Testis (tissue), 3 donors: ENCODE data around the gene ANKRD11. TPM values are rescaled to one million over a fixed set of nuclear protein-coding genes. Genes with fewer than 3 reads are reported as not detected.
"Not testable (repeated sequence)": the region's sequence is repeated elsewhere in the genome, so short reads cannot be mapped to it uniquely, and the experiment has no call there.

Experiments
- DNase-seq: peaks from one replicate; pipeline ENCODE4 v3.0.0-alpha.2; 2019
- H3K27ac ChIP-seq, 2 donors: fragments of 200-600 bp; sonication (generic); one replicate each; pipeline ENCODE4 v1.5.1; 2019
- H3K27me3 ChIP-seq: fragments of 200-600 bp; sonication (generic); one replicate; pipeline ENCODE4 v1.5.1; 2019
- H3K36me3 ChIP-seq: fragments of 200-600 bp; sonication (generic); one replicate; pipeline ENCODE4 v1.5.1; 2017; ENCODE audit warnings: low read depth; ENCODE audit errors: missing control alignments
- H3K4me1 ChIP-seq: fragments of 200-600 bp; sonication (generic); one replicate; pipeline ENCODE4 v1.5.1; 2019
- H3K4me3 ChIP-seq, 2 donors: fragments of 200-600 bp; sonication (generic); one replicate each; pipeline ENCODE4 v1.5.1; 2017 to 2019
- H3K9me3 ChIP-seq: fragments of 200-600 bp; sonication (generic); one replicate; pipeline ENCODE4 v1.5.1; 2017
- POLR2A ChIP-seq: fragments of 450-650 bp; IDR thresholded peaks from one replicate; pipeline ENCODE4 v1.6.1; 2017; ENCODE audit warnings: antibody characterized with exemption, mild to moderate bottlenecking, moderate library complexity
- WGBS, 2 donors: methylation state at CpG; one replicate each; pipeline ENCODE4 v1.1.5; 2018; 5-methylcytosine and 5-hydroxymethylcytosine counted together
- intact Hi-C: fragments of 100-400 bp; cut with DNase I; formaldehyde crosslinking; loops from one replicate; pipeline ENCODE4 v1.15.1; 2023; ENCODE audit warnings: low total_unique reads
- polyA plus RNA-seq: library from polyadenylated mRNA; stranded (reverse); fragments of 350-450 nt; fragmentation: Illumina TruSeq; extraction: RNeasy Lipid Tissue Mini Kit (QIAGEN cat#74804); gene quantifications from one replicate; pipeline ENCODE4 v1.2.3, GENCODE V29; 2014; ENCODE audit warnings: low read depth, low replicate concordance; ENCODE audit not compliant: insufficient read depth
- total RNA-seq, 2 donors: library from RNA; depleted of rRNA; stranded (reverse); fragments of >200 nt; gene quantifications; one replicate each; pipeline ENCODE4 v1.2.3, GENCODE V29; 2016
- TF ChIP-seq, protein P1 (sequence below), 3 experiments: fragments of 450-650 bp in 2 of 3; fragments of 200-600 bp in 1 of 3; sonication (generic) in 1 of 3; IDR thresholded peaks; one replicate each; pipeline ENCODE4 v1.5.1; 2016 to 2019; ENCODE audit warnings: antibody characterized with exemption in 3 of 3, mild to moderate bottlenecking in 2 of 3, moderate library complexity in 1 of 3

Gene ANKRD11
- total and polyA plus RNA-seq, 3 donors from 2014 or later, result 49.7 to 187 (median 150) TPM

DNA sequence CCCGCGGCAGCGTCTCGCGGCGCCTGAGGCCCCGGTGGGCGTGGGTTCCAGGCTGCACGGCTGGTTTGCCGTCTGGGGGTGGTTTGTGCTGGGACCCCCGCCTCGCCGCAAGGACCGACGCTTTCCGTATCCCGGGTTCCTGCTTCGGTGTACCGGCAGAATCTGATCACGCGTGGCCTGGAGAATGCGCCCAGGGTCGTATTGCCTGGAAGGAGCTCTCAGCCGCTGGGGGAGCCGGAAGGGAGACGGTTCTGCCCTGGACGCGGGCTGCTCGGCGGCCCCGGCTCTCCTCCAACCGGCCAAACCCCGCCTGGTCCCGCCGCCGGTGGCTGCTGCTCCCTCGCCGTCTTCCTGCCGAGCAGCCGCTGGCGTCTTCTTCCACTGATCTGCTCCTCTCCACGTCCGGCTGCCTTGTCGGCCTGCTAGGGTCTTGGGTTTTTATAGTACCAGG is 233.1 kb downstream of the ANKRD11 start:
- no peak for DNase-seq
- Histone ChIP-seq H3K4me1 (peaks cover 11% of the 10 kb centered on the region), H3K4me3 (peak overlapping the region; percentile 49 to 54), H3K9me3 (no peaks in the 10 kb centered on the region), H3K27ac (no peak overlapping the region), H3K27me3 (no peaks in the 10 kb centered on the region), H3K36me3 (no peaks in the 10 kb centered on the region)
- WGBS, 2 donors, result 0 to 1% methylated on average over 10 to 41 of the region's 44 CpGs
- TF ChIP-seq POLR2A, result no peak
- TF ChIP-seq, protein P1, sequence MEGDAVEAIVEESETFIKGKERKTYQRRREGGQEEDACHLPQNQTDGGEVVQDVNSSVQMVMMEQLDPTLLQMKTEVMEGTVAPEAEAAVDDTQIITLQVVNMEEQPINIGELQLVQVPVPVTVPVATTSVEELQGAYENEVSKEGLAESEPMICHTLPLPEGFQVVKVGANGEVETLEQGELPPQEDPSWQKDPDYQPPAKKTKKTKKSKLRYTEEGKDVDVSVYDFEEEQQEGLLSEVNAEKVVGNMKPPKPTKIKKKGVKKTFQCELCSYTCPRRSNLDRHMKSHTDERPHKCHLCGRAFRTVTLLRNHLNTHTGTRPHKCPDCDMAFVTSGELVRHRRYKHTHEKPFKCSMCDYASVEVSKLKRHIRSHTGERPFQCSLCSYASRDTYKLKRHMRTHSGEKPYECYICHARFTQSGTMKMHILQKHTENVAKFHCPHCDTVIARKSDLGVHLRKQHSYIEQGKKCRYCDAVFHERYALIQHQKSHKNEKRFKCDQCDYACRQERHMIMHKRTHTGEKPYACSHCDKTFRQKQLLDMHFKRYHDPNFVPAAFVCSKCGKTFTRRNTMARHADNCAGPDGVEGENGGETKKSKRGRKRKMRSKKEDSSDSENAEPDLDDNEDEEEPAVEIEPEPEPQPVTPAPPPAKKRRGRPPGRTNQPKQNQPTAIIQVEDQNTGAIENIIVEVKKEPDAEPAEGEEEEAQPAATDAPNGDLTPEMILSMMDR (IDR thresholded peaks at IDR 0.05), result no peak
- intact Hi-C loops, result no loop called here

DNA sequence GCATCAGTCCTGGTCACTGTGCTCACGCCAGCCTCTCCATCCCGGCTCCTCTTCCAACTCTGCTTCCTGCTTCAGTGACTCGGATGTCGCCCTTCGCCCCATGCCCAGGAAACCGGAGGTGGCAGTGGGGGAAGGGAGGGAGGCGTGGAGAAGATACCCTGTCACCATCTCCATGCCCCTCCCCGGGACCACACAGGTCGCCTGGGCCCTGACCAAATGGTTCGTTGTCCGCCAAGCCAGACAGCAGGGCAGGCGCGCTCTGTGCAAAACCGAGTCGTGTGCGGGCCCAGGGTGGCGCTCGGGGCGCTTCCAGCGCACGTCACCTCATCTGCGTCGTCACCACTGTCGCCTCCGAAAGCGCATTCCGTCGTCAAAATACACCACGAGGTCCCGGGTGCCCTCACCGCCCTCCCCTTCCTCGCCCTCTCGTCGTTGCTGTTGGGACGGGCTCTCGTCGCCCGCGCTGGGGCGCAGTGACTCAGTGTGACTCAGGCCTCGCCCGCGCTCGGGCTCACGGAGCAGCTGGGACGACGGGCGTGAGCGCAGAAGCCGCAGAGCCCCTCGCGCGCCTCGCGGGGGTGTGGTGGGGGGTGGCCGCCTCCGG is 233.6 kb downstream of the ANKRD11 start:
- Histone ChIP-seq H3K4me1 (peaks cover 11% of the 10 kb centered on the region), H3K9me3 (no peaks in the 10 kb centered on the region), H3K27ac (no peak overlapping the region), H3K36me3 (no peaks in the 10 kb centered on the region), H3K27me3 (no peaks in the 10 kb centered on the region), H3K4me3 (peak overlapping the region; percentile 49 to 54)
- TF ChIP-seq, protein P1 (IDR thresholded peaks at IDR 0.05), result no peak
- TF ChIP-seq POLR2A, result no peak
- intact Hi-C loops, result no loop called here
- no peak for DNase-seq
- 4 to 12% methylated on average over 9 to 57 of the region's 57 CpGs for WGBS, 2 donors

DNA sequence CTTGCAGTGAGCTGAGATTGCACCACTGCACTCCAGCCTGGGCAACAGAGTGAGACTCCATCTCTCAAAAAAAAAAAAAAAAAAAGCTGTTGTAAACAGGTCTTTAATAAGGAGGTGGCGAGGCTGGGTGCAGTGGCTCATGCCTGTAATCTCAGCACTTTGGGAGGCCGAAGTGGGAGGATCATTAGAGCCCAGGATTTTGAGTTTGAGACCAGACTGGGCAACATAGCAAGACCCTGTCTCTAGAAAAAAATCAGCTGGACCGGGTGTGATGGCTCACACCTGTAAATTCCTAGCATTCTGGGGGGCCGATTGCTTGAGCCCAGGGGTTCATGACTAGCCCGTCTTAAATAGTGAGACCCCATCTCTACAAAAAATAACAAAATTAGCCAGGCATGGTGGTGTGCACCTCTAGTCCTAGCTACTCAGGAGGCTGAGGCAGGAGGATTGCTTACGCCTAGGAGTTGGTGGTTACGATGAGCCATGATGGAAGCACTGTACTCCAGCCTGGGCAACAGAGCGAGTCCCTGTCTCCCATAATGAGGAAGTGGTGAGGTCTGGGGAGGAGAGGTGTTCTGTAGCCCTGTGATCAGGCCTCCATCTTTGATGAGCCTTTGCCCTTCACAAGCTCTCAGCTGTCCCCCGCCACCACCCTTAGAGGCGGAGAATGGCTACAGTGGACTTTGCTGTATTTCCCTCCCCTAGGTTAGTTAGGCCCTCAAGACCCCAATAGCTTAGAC is 236.6 kb downstream of the ANKRD11 start:
- intact Hi-C loops, result no loop called here

DNA sequence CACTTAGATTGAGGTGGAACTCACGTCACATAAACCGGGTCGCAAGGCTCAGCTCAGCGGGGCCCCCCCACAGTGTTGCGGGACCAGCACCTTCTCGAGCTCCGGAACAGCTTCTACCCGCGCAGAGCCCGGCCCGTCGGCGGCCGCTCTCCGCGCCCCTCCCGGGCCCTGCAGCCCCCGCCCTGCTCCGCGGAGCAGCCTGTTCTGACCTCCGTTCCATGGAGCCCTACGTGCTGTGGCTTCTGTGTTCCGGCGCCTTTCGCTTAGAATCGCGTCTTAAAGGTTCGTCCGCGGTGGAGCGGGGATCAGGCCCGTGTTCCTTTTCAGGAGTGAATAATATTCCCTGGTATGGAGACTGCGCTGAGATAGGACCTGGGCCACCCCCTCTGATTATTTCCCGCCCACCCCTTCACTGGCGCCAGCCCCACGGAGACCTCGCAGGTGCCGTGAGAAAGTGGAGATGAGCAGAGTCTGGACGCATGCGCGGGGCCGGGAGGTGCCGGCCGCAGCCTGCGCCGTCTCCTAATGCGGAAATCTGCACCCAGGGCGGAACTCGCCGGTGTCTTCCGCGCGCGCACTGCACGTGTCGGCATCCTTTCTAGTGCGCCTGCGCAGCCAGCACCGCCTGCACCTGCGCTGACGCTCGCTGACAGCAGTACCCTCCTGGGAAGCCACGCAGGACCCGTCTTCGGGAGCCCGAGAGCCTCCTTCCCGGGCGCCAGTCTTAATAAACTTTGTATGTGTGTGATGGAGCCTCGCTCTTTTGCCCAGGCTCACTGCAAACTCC is 242.0 kb downstream of the ANKRD11 start:
- no peaks in the 10 kb centered on the region for H3K36me3 ChIP-seq
- peak overlapping the region; percentile 41 to 42 for H3K4me3 ChIP-seq
- intact Hi-C loops, result no loop called here
- TF ChIP-seq POLR2A, result no peak
- TF ChIP-seq, protein P1 (IDR thresholded peaks at IDR 0.05), result no peak
- H3K4me1 ChIP-seq, result peaks cover 6% of the 10 kb centered on the region
- H3K9me3 ChIP-seq, result no peaks in the 10 kb centered on the region
- peak overlapping the region in 1 of 2 donors; percentile 24 for H3K27ac ChIP-seq
- no peaks in the 10 kb centered on the region for H3K27me3 ChIP-seq
- peak; percentile 79 for DNase-seq
- 46% methylated on average over 61 to 69 of the region's 69 CpGs for WGBS, 2 donors

More for the DNA sequence above, 236.6 kb downstream of the ANKRD11 start:
- no peak for DNase-seq
- H3K27me3 ChIP-seq, result no peaks in the 10 kb centered on the region
- no peaks in the 10 kb centered on the region for H3K9me3 ChIP-seq
- H3K4me3 ChIP-seq, result no peak overlapping the region
- TF ChIP-seq, protein P1 (IDR thresholded peaks at IDR 0.05), result no peak
- no peak for TF ChIP-seq POLR2A
- no peaks in the 10 kb centered on the region for H3K36me3 ChIP-seq
- 96 to 98% methylated on average over 9 to 10 of the region's 10 CpGs for WGBS, 2 donors
- H3K4me1 ChIP-seq, result peaks cover 11% of the 10 kb centered on the region
- no peak overlapping the region for H3K27ac ChIP-seq

DNA sequence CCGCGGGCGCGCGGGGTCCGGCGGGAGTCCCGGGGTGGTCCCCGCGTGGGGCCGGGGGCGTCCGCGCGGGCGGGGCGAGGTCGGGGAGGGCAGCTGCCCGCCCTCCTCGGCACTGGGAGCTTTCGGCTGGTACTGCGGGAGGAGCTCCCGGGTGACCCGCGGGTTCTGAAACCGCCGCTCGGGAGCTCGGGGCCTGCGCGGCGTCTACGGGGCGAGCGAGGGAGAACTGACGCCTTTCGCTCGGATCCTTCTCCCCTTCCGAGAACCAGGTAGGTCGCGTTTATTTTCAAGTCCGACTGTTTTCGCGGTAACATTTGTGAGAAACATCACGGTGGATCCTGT is 242.7 kb downstream of the ANKRD11 start:
- H3K9me3 ChIP-seq, DNase-seq, intact Hi-C loops, H3K27me3 ChIP-seq, H3K4me1 ChIP-seq, H3K36me3 ChIP-seq: not testable (repeated sequence)
- peak overlapping the region; percentile 41 to 42 for H3K4me3 ChIP-seq
- 0 to 2% methylated on average over 11 to 44 of the region's 45 CpGs for WGBS, 2 donors
- H3K27ac ChIP-seq, result peak overlapping the region in 1 of 2 donors; percentile 53
